Measurements from ENCODE around the gene DALRD3. TPM values are rescaled to one million over a fixed set of nuclear protein-coding genes. Genes with fewer than 3 reads are reported as not detected.

The DALRD3 gene
- total and polyA plus RNA-seq, 2 of the 8 experiments (the other 6 are each of a cell fraction or from before 2014, with no cell fraction given), result 30.4 to 86.5 TPM

DNA sequence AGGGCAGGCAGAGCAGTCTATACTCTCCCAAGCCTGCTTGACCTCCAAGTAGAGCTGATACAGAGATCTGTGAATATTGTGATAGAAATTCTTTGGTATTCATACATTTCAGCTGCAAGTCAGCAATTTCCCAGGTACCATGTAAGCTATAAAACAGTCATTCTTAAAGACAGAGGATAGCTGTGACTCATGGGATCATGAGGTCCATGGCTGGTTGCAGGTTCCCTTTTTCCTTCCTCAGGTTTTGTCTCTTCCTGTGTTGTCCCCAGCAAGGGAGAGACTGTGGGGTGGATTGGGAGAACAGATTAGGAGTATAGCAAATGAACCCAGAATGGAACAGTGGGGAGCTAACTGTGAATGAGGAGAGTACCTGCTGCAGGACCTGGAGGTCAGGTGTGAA, 33.7 kb downstream of the DALRD3 start:
- Histone ChIP-seq H3K9ac (replicated peaks in 1 of 4; ENCODE audit: extremely low read depth in 1 of 4, low read depth in 3 of 4, low read length in 3 of 4) (no peak overlapping the region), H2BK15ac (ENCODE audit: low read length) (no peak overlapping the region), H2AK5ac (ENCODE audit: low read depth, low read length) (no peak overlapping the region), H3K4me3 (ENCODE audit: extremely low read depth in 1 of 4, insufficient read depth in 2 of 4, low read depth in 3 of 4, low read length in 4 of 4) (no peak overlapping the region), H3K14ac (ENCODE audit: insufficient read length) (no peak overlapping the region), H4K5ac (ENCODE audit: insufficient read length, low read depth, low read length) (no peak overlapping the region), H2BK120ac (replicated peaks; ENCODE audit: low read depth, low read length) (no peak overlapping the region), H3K4me1 (replicated peaks in 1 of 4; ENCODE audit: control insufficient read depth in 3 of 4, insufficient read depth in 4 of 4, low read length in 3 of 4) (peaks cover 0 to 7% (median 6%) of the 10 kb centered on the region in 4 experiments; a peak in 3 of 7 replicates), H3K23me2 (ENCODE audit: low read depth, low read length) (peaks cover 7% of the 10 kb centered on the region; the same call in 1 of the 2 replicates), H3K56ac (replicated peaks; ENCODE audit: insufficient read length, low read depth, low read length) (no peak overlapping the region), H2BK5ac (ENCODE audit: low read depth, low read length) (no peak overlapping the region), H4K91ac (replicated peaks; ENCODE audit: insufficient read length, low read length) (no peak overlapping the region), H2AFZ (ENCODE audit: low read length) (no peak overlapping the region), H2BK20ac (ENCODE audit: low read length) (no peak overlapping the region), H4K8ac (ENCODE audit: extremely low read depth, insufficient read depth, low read length) (no peak overlapping the region), H3K27me3 (replicated peaks in 1 of 4; ENCODE audit: control insufficient read depth in 3 of 4, extremely low read depth in 1 of 4, insufficient read depth in 3 of 4, low read length in 3 of 4) (no peaks in the 10 kb centered on the region), H3K18ac (ENCODE audit: extremely low read depth, low read length) (no peak overlapping the region), H3K4me2 (ENCODE audit: insufficient read depth in 1 of 2, low read depth in 2 of 2, low read length in 2 of 2) (no peak overlapping the region), H3K79me1 (ENCODE audit: low read depth, low read length) (peaks cover 2% of the 10 kb centered on the region; the same call in 1 of the 2 replicates), H3K79me2 (ENCODE audit: control insufficient read depth in 1 of 2, insufficient read depth in 2 of 2, low read length in 2 of 2) (peaks cover 0 to 5% of the 10 kb centered on the region in 2 experiments; a peak in 1 of 4 replicates), H4K20me1 (replicated peaks in 1 of 2; ENCODE audit: control insufficient read depth in 1 of 2, insufficient read depth in 2 of 2, low read length in 2 of 2) (peaks cover 3 to 11% of the 10 kb centered on the region in 2 experiments), H3K27ac (ENCODE audit: low read depth, low read length) (no peak overlapping the region), H2BK12ac (ENCODE audit: low read depth, low read length) (no peak overlapping the region), H3K4ac (replicated peaks; ENCODE audit: insufficient read length, low read depth, low read length) (no peak overlapping the region), H3K36me3 (ENCODE audit: control insufficient read depth in 2 of 4, insufficient read depth in 4 of 4, low read length in 3 of 4) (peaks cover 9 to 50% (median 36%) of the 10 kb centered on the region in 4 experiments), H3K9me3 (ENCODE audit: insufficient read depth in 2 of 2, low read depth in 1 of 2, low read length in 1 of 2) (no peaks in the 10 kb centered on the region), H3K23ac (ENCODE audit: insufficient read length) (no peak overlapping the region)
- ChIA-PET POLR2A (ENCODE audit: partially characterized antibody) (interaction anchor here (1.0 to 38.8 kb wide), 5 partner anchors 10 to 175 kb away, joined by 3 to 1518 read pairs (median 7); partner anchors contain the start of genes DALRD3, IMPDH2, NDUFAF3 and WDR6), CTCF (ENCODE audit: partially characterized antibody) (interaction anchor here (0.5 to 19.9 kb wide), 6 partner anchors 9 to 110 kb away, joined by 3 to 467 read pairs (median 3); partner anchors contain the start of genes DALRD3, NDUFAF3 and WDR6)
- no peak for FAIRE-seq
- no peak for DNase-seq (ENCODE audit: low read depth in 1 of 2, low spot score in 2 of 2)
- no peak for TF ChIP-seq RFX5 (IDR thresholded peaks at IDR 0.05; ENCODE audit: borderline replicate concordance, low read depth, low read length)
- TF ChIP-seq, protein P1, sequence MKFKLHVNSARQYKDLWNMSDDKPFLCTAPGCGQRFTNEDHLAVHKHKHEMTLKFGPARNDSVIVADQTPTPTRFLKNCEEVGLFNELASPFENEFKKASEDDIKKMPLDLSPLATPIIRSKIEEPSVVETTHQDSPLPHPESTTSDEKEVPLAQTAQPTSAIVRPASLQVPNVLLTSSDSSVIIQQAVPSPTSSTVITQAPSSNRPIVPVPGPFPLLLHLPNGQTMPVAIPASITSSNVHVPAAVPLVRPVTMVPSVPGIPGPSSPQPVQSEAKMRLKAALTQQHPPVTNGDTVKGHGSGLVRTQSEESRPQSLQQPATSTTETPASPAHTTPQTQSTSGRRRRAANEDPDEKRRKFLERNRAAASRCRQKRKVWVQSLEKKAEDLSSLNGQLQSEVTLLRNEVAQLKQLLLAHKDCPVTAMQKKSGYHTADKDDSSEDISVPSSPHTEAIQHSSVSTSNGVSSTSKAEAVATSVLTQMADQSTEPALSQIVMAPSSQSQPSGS (IDR thresholded peaks at IDR 0.05; ENCODE audit: low read length), result no peak
